ENCODE measurements around the gene DNAJB4. TPM values are rescaled to one million over a fixed set of nuclear protein-coding genes. Genes with fewer than 3 reads are reported as not detected.
"Not testable (repeated sequence)": the region's sequence is repeated elsewhere in the genome, so short reads cannot be mapped to it uniquely, and the experiment has no call there.

The DNAJB4 gene
- total and polyA plus RNA-seq, 9 donors, result 54.8 to 89.5 (median 70.0) TPM

- H3K27me3 ChIP-seq (ENCODE audit: control insufficient read depth, insufficient read depth, low read length), result no peaks in the 10 kb centered on the region
- H3K36me3 ChIP-seq (ENCODE audit: control insufficient read depth, insufficient read depth, low read length), result no peaks in the 10 kb centered on the region
- H3K9me3 ChIP-seq (replicated peaks; ENCODE audit: control insufficient read depth, low read depth, low read length), result no peaks in the 10 kb centered on the region
- H3K4me3 ChIP-seq (ENCODE audit: low read length), result no peak overlapping the region
- H3K27ac ChIP-seq (ENCODE audit: low read length), result no peak overlapping the region
- WGBS (ENCODE audit: insufficient coverage), result 64% methylated on average over 3 of the region's 3 CpGs
- DNase-seq, result no peak
- H3K4me1 ChIP-seq (ENCODE audit: control insufficient read depth, insufficient read depth, low read length), result no peaks in the 10 kb centered on the region
Measured at GRCh38 chr1:78055565-78056132, 50.9 kb downstream of the DNAJB4 start.

- Histone ChIP-seq H3K27ac (ENCODE audit: low read length) (no peak overlapping the region), H3K36me3 (ENCODE audit: control insufficient read depth, insufficient read depth, low read length) (no peaks in the 10 kb centered on the region), H3K4me1 (ENCODE audit: control insufficient read depth, insufficient read depth, low read length) (no peaks in the 10 kb centered on the region), H3K9me3 (replicated peaks; ENCODE audit: control insufficient read depth, low read depth, low read length) (no peaks in the 10 kb centered on the region), H3K27me3 (ENCODE audit: control insufficient read depth, insufficient read depth, low read length) (no peaks in the 10 kb centered on the region), H3K4me3 (ENCODE audit: low read length) (no peak overlapping the region)
- DNase-seq, result no peak
- no CpG with 5 or more reads among the region's 4 CpGs for WGBS (ENCODE audit: insufficient coverage)
Measured at GRCh38 chr1:78058670-78059069, 53.9 kb downstream of the DNAJB4 start.

- Histone ChIP-seq H3K27ac (ENCODE audit: low read length) (no peak overlapping the region), H3K4me1 (ENCODE audit: control insufficient read depth, insufficient read depth, low read length) (no peaks in the 10 kb centered on the region), H3K4me3 (ENCODE audit: low read length) (no peak overlapping the region), H3K36me3 (ENCODE audit: control insufficient read depth, insufficient read depth, low read length) (no peaks in the 10 kb centered on the region), H3K9me3 (replicated peaks; ENCODE audit: control insufficient read depth, low read depth, low read length) (no peaks in the 10 kb centered on the region), H3K27me3 (ENCODE audit: control insufficient read depth, insufficient read depth, low read length) (no peaks in the 10 kb centered on the region)
- WGBS (ENCODE audit: insufficient coverage), result 100% methylated on average over 2 of the region's 4 CpGs
- DNase-seq, result no peak
Measured at GRCh38 chr1:78060857-78061563, 56.3 kb downstream of the DNAJB4 start.

DNA sequence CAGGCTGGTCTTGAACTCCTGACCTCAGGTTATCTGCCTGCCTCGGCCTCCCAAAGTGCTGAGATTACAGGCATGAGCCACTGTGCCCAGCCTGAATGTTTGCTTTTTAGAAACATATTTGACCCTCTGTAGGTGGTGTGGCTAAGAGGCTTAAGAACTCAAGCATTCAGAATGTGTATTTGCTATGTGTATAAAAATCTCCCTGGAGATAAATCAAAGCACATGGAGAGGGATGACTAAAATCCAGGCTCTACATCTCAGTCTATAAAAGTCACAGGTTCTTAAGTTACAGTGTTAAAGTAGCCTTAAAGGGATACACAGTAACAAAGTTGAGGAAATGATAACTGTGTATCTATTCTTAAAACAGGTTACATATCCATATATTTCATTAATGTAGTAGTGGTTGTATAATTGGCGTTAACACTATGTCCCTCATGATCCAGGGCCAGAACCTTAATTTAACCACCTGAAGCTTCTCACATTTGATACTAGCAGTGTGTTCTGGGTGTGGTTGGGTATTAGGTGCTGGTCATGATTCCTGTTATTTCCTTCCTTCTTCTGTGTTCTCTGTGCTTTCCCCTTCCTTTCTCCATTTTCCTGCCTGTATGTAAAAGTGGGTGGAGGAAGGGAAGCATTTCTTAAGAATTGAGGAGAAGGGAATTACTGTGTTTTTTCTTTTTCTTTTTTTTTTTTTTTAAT is 57.2 kb downstream of the DNAJB4 start:
- Histone ChIP-seq H3K27ac (ENCODE audit: low read length) (no peak overlapping the region), H3K36me3 (ENCODE audit: control insufficient read depth, insufficient read depth, low read length) (no peaks in the 10 kb centered on the region), H3K27me3 (ENCODE audit: control insufficient read depth, insufficient read depth, low read length) (no peaks in the 10 kb centered on the region), H3K9me3 (replicated peaks; ENCODE audit: control insufficient read depth, low read depth, low read length) (no peaks in the 10 kb centered on the region), H3K4me1 (ENCODE audit: control insufficient read depth, insufficient read depth, low read length) (no peaks in the 10 kb centered on the region), H3K4me3 (ENCODE audit: low read length) (no peak overlapping the region)
- 43% methylated on average over 1 of the region's 2 CpGs for WGBS (ENCODE audit: insufficient coverage)
- no peak for DNase-seq

DNA sequence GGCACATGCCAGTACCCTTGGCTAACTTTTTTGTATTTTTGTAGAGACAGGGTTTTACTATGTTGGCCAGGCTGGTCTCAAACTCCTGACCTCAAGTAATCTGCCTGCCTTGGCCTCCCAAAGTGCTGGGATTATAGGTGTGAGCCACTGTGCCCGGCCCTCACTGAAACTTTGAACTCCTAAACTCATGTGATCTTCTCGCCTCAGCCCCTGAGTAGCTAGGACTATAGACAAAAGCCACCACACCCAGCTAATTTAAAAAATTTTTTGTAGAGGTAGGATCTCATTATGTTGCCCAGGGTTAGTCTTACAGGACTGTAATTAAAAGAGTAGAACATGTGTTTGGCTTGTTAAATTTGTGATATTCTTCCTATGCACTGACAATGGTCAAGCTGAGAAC is 60.1 kb downstream of the DNAJB4 start:
- H3K36me3 ChIP-seq (ENCODE audit: control insufficient read depth, insufficient read depth, low read length); H3K27ac ChIP-seq (ENCODE audit: low read length); H3K27me3 ChIP-seq (ENCODE audit: control insufficient read depth, insufficient read depth, low read length); H3K4me3 ChIP-seq (ENCODE audit: low read length); H3K9me3 ChIP-seq (replicated peaks; ENCODE audit: control insufficient read depth, low read depth, low read length); DNase-seq; H3K4me1 ChIP-seq (ENCODE audit: control insufficient read depth, insufficient read depth, low read length): not testable (repeated sequence)
- WGBS (ENCODE audit: insufficient coverage), result no CpG with 5 or more reads among the region's 2 CpGs

Other genes starting within 250 kb of the DNAJB4 start
- 47.2 TPM for gene USP33, start 245.1 kb upstream of the DNAJB4 start, total RNA-seq
- gene USP33, start 245.1 kb upstream of the DNAJB4 start, polyA plus RNA-seq (ENCODE audit: insufficient read depth in 1 of 8, insufficient read length in 8 of 8, low replicate concordance in 1 of 8), result 10 to 100 TPM; 27.4 to 41.1 (median 31.7) TPM
- gene MIGA1, start 225.3 kb upstream of the DNAJB4 start, total RNA-seq, result 16.9 TPM
- 10 to 100 TPM in 2 of 8 donors, 1 to 10 TPM in 6; 7.1 to 10.9 (median 8.9) TPM for gene MIGA1, start 225.3 kb upstream of the DNAJB4 start, polyA plus RNA-seq (ENCODE audit: insufficient read depth in 1 of 8, insufficient read length in 8 of 8, low replicate concordance in 1 of 8)
- gene NEXN, start 116.3 kb upstream of the DNAJB4 start, total RNA-seq, result 57.9 TPM
- gene NEXN, start 116.3 kb upstream of the DNAJB4 start, polyA plus RNA-seq (ENCODE audit: insufficient read depth in 1 of 8, insufficient read length in 8 of 8, low replicate concordance in 1 of 8), result 100 to 1,000 TPM; 118 to 291 (median 224) TPM
- gene FUBP1, start 25.9 kb upstream of the DNAJB4 start, total RNA-seq, result 129 TPM
- 100 to 1,000 TPM; 138 to 191 (median 157) TPM for gene FUBP1, start 25.9 kb upstream of the DNAJB4 start, polyA plus RNA-seq (ENCODE audit: insufficient read depth in 1 of 8, insufficient read length in 8 of 8, low replicate concordance in 1 of 8)
- 0.84 TPM for gene GIPC2, start 41.0 kb downstream of the DNAJB4 start, total RNA-seq
- gene GIPC2, start 41.0 kb downstream of the DNAJB4 start, polyA plus RNA-seq (ENCODE audit: insufficient read depth in 1 of 8, insufficient read length in 8 of 8, low replicate concordance in 1 of 8), result 1 to 10 TPM in 6 of 8 donors, under 1 TPM in 2; 0.84 to 8.7 (median 1.6) TPM

Measured in muscle of leg (tissue), 11 donors.